H9 (cell line): ENCODE results near the gene OR4N5. TPM values are rescaled to one million over a fixed set of nuclear protein-coding genes. Genes with fewer than 3 reads are reported as not detected.

Experiments used
- DNase-seq: peaks from one replicate; pipeline ENCODE4 v3.0.0-alpha.2; 2017
- H2AFZ ChIP-seq: one replicate; pipeline ENCODE4 v1.6.1; 2013; ENCODE audit warnings: mild to moderate bottlenecking, low read length, control low read depth, moderate library complexity
- H2AK5ac ChIP-seq: 2 replicates; pipeline ENCODE4 v1.6.1; 2013; ENCODE audit warnings: low read length, control low read depth, mixed read lengths; ENCODE audit not compliant: insufficient read length
- H2BK120ac ChIP-seq: one replicate; pipeline ENCODE4 v1.6.1; 2013; ENCODE audit warnings: low read depth, mild to moderate bottlenecking, low read length, control low read depth, inconsistent platforms; ENCODE audit not compliant: poor library complexity, severe bottlenecking
- H2BK12ac ChIP-seq: 2 replicates; pipeline ENCODE4 v1.6.1; 2013; ENCODE audit warnings: low read length, control low read depth, mixed read lengths, low read depth; ENCODE audit not compliant: insufficient read length
- H2BK15ac ChIP-seq: 2 replicates; pipeline ENCODE4 v1.6.1; 2013; ENCODE audit warnings: low read depth, low read length, control low read depth
- H2BK20ac ChIP-seq: one replicate; pipeline ENCODE4 v1.6.1; 2013; ENCODE audit warnings: low read depth, mild to moderate bottlenecking, low read length, control low read depth, inconsistent platforms; ENCODE audit not compliant: poor library complexity, severe bottlenecking
- H2BK5ac ChIP-seq: 2 replicates; pipeline ENCODE4 v1.6.1; 2013; ENCODE audit warnings: low read length, control low read depth, mixed read lengths; ENCODE audit not compliant: insufficient read length
- H3K14ac ChIP-seq: 2 replicates; pipeline ENCODE4 v1.6.1; 2013; ENCODE audit warnings: low read length, control low read depth; ENCODE audit not compliant: insufficient read depth
- H3K18ac ChIP-seq: 2 replicates; pipeline ENCODE4 v1.6.1; 2013; ENCODE audit warnings: low read depth, mild to moderate bottlenecking, mixed read lengths, low read length, control low read depth; ENCODE audit not compliant: insufficient read length
- H3K23ac ChIP-seq: 2 replicates; pipeline ENCODE4 v1.6.1; 2013; ENCODE audit warnings: low read length, control low read depth, mixed read lengths, low read depth; ENCODE audit not compliant: insufficient read length
- H3K23me2 ChIP-seq: 2 replicates; pipeline ENCODE4 v1.6.1; 2013; ENCODE audit warnings: low read depth, mild to moderate bottlenecking, mixed read lengths, low read length, control low read depth; ENCODE audit not compliant: insufficient read length, poor library complexity, severe bottlenecking
- H3K27ac ChIP-seq: 2 replicates; pipeline ENCODE4 v1.5.1; 2013; ENCODE audit warnings: low read length, control low read depth, mixed read lengths, low read depth; ENCODE audit not compliant: insufficient read length
- H3K27me3 ChIP-seq: 2 replicates; pipeline ENCODE4 v1.6.1; 2013; ENCODE audit warnings: low read length, control low read depth, inconsistent platforms; ENCODE audit not compliant: insufficient read depth
- H3K4ac ChIP-seq: 2 replicates; pipeline ENCODE4 v1.6.1; 2013; ENCODE audit warnings: low read depth, mild to moderate bottlenecking, control low read depth, inconsistent platforms, low read length, moderate library complexity
- H3K4me1 ChIP-seq: 2 replicates; pipeline ENCODE4 v1.6.1; 2013; ENCODE audit warnings: low read length, control low read depth, inconsistent platforms; ENCODE audit not compliant: insufficient read depth
- H3K4me2 ChIP-seq: 2 replicates; pipeline ENCODE4 v1.6.1; 2013; ENCODE audit warnings: low read length, control low read depth, mixed read lengths; ENCODE audit not compliant: insufficient read length, insufficient read depth
- H3K56ac ChIP-seq: 2 replicates; pipeline ENCODE4 v1.6.1; 2013; ENCODE audit warnings: low read depth, mild to moderate bottlenecking, mixed read lengths, low read length, control low read depth; ENCODE audit not compliant: insufficient read length
- H3K79me1 ChIP-seq: 2 replicates; pipeline ENCODE4 v1.6.1; 2013; ENCODE audit warnings: low read depth, mild to moderate bottlenecking, moderate library complexity, low read length, control low read depth, inconsistent platforms; ENCODE audit not compliant: insufficient read depth, poor library complexity, severe bottlenecking
- H3K79me2 ChIP-seq: 2 replicates; pipeline ENCODE4 v1.6.1; 2013; ENCODE audit warnings: low read length, control low read depth, inconsistent platforms; ENCODE audit not compliant: insufficient read depth
- H3K9ac ChIP-seq: 2 replicates; pipeline ENCODE4 v1.6.1; 2013; ENCODE audit warnings: low read length, control low read depth, mixed read lengths; ENCODE audit not compliant: insufficient read length; ENCODE audit errors: extremely low read depth
- H3K9me3 ChIP-seq: one replicate; pipeline ENCODE4 v1.6.1; 2013; ENCODE audit warnings: low read depth, low read length, inconsistent platforms; ENCODE audit not compliant: control insufficient read depth
- H3T11ph ChIP-seq: one replicate; pipeline ENCODE4 v1.6.1; 2013; ENCODE audit warnings: mild to moderate bottlenecking, low read length, control low read depth, inconsistent platforms
- H4K20me1 ChIP-seq: one replicate; pipeline ENCODE4 v1.6.1; 2013; ENCODE audit not compliant: control insufficient read depth, insufficient read length, insufficient read depth
- H4K5ac ChIP-seq: 2 replicates; pipeline ENCODE4 v1.6.1; 2013; ENCODE audit warnings: low read depth, mild to moderate bottlenecking, mixed read lengths, low read length, control low read depth; ENCODE audit not compliant: insufficient read length
- H4K8ac ChIP-seq: replicated peaks from 2 replicates; pipeline ENCODE4 v1.6.1; 2013; ENCODE audit warnings: low read length, control low read depth, mixed read lengths, low read depth; ENCODE audit not compliant: insufficient read length
- H4K91ac ChIP-seq: 2 replicates; pipeline ENCODE4 v1.6.1; 2013; ENCODE audit warnings: low read depth, mild to moderate bottlenecking, moderate library complexity, mixed read lengths, low read length, control low read depth; ENCODE audit not compliant: insufficient read length
- H3K27ac Mint-ChIP-seq, 3 experiments: 2 replicates in 2 of 3; 3 replicates in 1 of 3; pipeline ENCODE4 v1.8.0; 2020 to 2021; ENCODE audit warnings: mixed read lengths in 3 of 3, mild to moderate bottlenecking in 1 of 3, moderate library complexity in 1 of 3
- H3K27me3 Mint-ChIP-seq: 2 replicates; pipeline ENCODE4 v1.8.0; 2021; ENCODE audit warnings: low read depth, mild to moderate bottlenecking, moderate library complexity, mixed read lengths
- H3K36me3 Mint-ChIP-seq, 3 experiments: 2 replicates in 2 of 3; 3 replicates in 1 of 3; pipeline ENCODE4 v1.8.0; 2020 to 2021; ENCODE audit warnings: low read depth in 3 of 3, mixed read lengths in 3 of 3; ENCODE audit not compliant: insufficient read depth in 1 of 3
- H3K4me1 Mint-ChIP-seq, 2 experiments: 2 replicates each; pipeline ENCODE4 v1.8.0; 2020; ENCODE audit warnings: mixed read lengths in 2 of 2
- H3K4me3 Mint-ChIP-seq, 2 experiments: 2 replicates in 1 of 2; 3 replicates in 1 of 2; pipeline ENCODE4 v1.8.0; 2020 to 2021; ENCODE audit warnings: mild to moderate bottlenecking in 2 of 2, mixed read lengths in 2 of 2, moderate library complexity in 1 of 2
- H3K9me3 Mint-ChIP-seq, 2 experiments: 2 replicates in 1 of 2; 3 replicates in 1 of 2; pipeline ENCODE4 v1.8.0; 2020; ENCODE audit warnings: mild to moderate bottlenecking in 2 of 2, mixed read lengths in 2 of 2, moderate library complexity in 1 of 2
- WGBS: extraction: QIAGEN DNeasy Blood & Tissue Kit; methylation state at CpG from one replicate; pipeline ENCODE4 v1.1.7; 2013; ENCODE audit warnings: missing lambda C conversion rate, low lambda C conversion rate, mixed read lengths; ENCODE audit not compliant: insufficient read length; ENCODE audit errors: extremely low coverage; 5-methylcytosine and 5-hydroxymethylcytosine counted together
- total RNA-seq: library from RNA; stranded (reverse); gene quantifications from 2 replicates; pipeline ENCODE4 v1.2.1, GENCODE V29; 2021
- TF ChIP-seq, protein P1 (sequence below): fragments of 200-600 bp; sonication (generic); conservative IDR thresholded peaks from 3 replicates; pipeline ENCODE4 v1.8.0; 2021; ENCODE audit warnings: antibody characterized with exemption, mild to moderate bottlenecking

OR4N5 gene
- total RNA-seq, 1 experiment from 2014 or later = not detected

GRCh38 chr14:20092050-20092449, 46.6 kb upstream of the OR4N5 start:
- H3K4me1 Mint-ChIP-seq = no peaks in the 10 kb centered on the region
- WGBS = no CpG with 5 or more reads among the region's 4 CpGs

More at GRCh38 chr14:20092050-20092449, 46.6 kb upstream of the OR4N5 start:
- Histone ChIP-seq H4K91ac (no peak overlapping the region), H3K23me2 (no peaks in the 10 kb centered on the region), H4K5ac (no peak overlapping the region), H2BK120ac (no peak overlapping the region), H3K27me3 (no peaks in the 10 kb centered on the region), H3K9ac (no peak overlapping the region), H3K79me1 (no peaks in the 10 kb centered on the region), H3K4ac (no peak overlapping the region), H2BK20ac (no peak overlapping the region), H3K79me2 (no peaks in the 10 kb centered on the region), H3K9me3 (peaks cover 49% of the 10 kb centered on the region), H3K14ac (no peak overlapping the region), H2BK12ac (no peak overlapping the region), H3K56ac (no peak overlapping the region), H3T11ph (no peak overlapping the region), H3K4me1 (no peaks in the 10 kb centered on the region), H4K20me1 (no peaks in the 10 kb centered on the region), H3K23ac (no peak overlapping the region), H4K8ac (no peak overlapping the region), H3K4me2 (no peak overlapping the region), H3K27ac (no peak overlapping the region), H2BK5ac (no peak overlapping the region), H2AFZ (no peak overlapping the region), H3K18ac (no peak overlapping the region), H2AK5ac (no peak overlapping the region), H2BK15ac (no peak overlapping the region)
- TF ChIP-seq, protein P1, sequence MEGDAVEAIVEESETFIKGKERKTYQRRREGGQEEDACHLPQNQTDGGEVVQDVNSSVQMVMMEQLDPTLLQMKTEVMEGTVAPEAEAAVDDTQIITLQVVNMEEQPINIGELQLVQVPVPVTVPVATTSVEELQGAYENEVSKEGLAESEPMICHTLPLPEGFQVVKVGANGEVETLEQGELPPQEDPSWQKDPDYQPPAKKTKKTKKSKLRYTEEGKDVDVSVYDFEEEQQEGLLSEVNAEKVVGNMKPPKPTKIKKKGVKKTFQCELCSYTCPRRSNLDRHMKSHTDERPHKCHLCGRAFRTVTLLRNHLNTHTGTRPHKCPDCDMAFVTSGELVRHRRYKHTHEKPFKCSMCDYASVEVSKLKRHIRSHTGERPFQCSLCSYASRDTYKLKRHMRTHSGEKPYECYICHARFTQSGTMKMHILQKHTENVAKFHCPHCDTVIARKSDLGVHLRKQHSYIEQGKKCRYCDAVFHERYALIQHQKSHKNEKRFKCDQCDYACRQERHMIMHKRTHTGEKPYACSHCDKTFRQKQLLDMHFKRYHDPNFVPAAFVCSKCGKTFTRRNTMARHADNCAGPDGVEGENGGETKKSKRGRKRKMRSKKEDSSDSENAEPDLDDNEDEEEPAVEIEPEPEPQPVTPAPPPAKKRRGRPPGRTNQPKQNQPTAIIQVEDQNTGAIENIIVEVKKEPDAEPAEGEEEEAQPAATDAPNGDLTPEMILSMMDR = no peak
- Mint-ChIP-seq H3K4me3 (no peak overlapping the region), H3K27ac (no peak overlapping the region), H3K27me3 (no peaks in the 10 kb centered on the region; the same call in 1 of the 2 replicates), H3K9me3 (peaks cover 66 to 70% of the 10 kb centered on the region in 2 experiments), H3K36me3 (peaks cover 0 to 9% (median 2%) of the 10 kb centered on the region in 3 experiments; a peak in 5 of 7 replicates)
- no peak for DNase-seq
